GM12891 (cell line): Measurements from ENCODE around the gene CORO2B.

Source experiments
- DNase-seq: peaks from one replicate; pipeline ENCODE4 v3.0.0; 2011; ENCODE audit warnings: low spot score; ENCODE audit not compliant: insufficient read length
- FAIRE-seq: peaks from 2 replicates; lab custom pipeline; 2011; peaks lifted over from hg19 to GRCh38; lab: Jason Lieb, UNC
- PAX5 ChIP-seq: IDR thresholded peaks from 2 replicates; pipeline ENCODE4 v1.6.1; 2011; ENCODE audit warnings: low read length, moderate library complexity, mild to moderate bottlenecking; ENCODE audit not compliant: insufficient read depth, severe bottlenecking
- POLR2A ChIP-seq: IDR thresholded peaks from 2 replicates; pipeline ENCODE4 v1.6.1; 2011; ENCODE audit warnings: low read depth, low read length, control low read depth
- POLR2AphosphoS5 ChIP-seq: IDR thresholded peaks from 2 replicates; pipeline ENCODE4 v1.6.1; 2011; ENCODE audit warnings: low read depth, low read length, control low read depth
- POU2F2 ChIP-seq: IDR thresholded peaks from 2 replicates; pipeline ENCODE4 v1.6.1; 2011; ENCODE audit warnings: low read depth, mild to moderate bottlenecking, control low read depth, low read length, moderate library complexity
- SPI1 ChIP-seq: IDR thresholded peaks from 2 replicates; pipeline ENCODE4 v1.6.1; 2011; ENCODE audit warnings: low read depth, low read length, control low read depth
- TAF1 ChIP-seq: IDR thresholded peaks from 2 replicates; pipeline ENCODE4 v1.6.1; 2011; ENCODE audit warnings: low read depth, low read length, control low read depth

Gene CORO2B

GRCh38 chr15:68542771-68543164, 36.0 kb upstream of the CORO2B start:
- TF ChIP-seq PAX5 (no peak), POU2F2 (no peak), SPI1 (no peak), POLR2AphosphoS5 (no peak), POLR2A (no peak), TAF1 (no peak)
- DNase-seq, result no peak
- no peak for FAIRE-seq

DNA sequence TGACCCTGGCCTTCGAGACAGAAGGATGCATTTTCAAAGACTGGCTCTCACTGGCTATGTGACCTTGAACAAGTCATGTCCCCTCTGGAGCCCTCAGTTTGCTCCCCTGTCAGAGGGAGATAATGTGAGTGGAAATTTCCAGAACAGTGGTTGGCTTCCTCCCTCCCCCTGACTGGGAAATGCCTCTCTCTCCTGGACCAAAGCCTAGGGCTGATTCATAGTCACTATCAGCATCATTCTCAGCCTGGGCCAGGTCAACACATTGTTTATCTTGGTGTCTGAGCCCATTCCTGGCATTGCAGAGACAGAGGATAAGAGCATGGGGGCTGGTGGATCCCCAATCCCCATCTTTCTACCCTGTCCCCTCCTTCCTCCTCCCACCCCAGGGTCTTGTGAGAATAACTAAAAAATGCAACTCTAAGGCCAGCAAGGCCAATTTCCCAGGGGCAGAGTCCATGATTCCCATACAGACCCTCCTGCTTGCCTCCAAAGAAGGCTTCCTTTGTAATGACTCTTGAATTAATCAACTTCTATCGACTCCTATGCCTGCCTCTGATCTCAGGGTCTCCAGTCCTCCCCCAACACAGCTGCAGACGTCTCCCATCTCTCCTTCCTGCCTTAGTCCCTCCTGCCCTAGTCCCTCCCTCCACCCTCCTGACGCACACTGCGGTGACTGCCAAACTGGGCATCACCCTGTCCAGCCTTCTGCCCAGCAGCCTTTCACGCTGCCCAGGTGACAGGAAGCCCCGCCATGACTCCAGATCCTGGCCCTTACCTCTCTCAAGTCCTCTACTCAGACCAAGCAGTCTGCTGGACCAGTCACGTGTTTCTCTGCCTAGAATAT, 35.4 kb upstream of the CORO2B start:
- DNase-seq (no peak), FAIRE-seq (no peak)
- TF ChIP-seq SPI1 (no peak), POLR2A (no peak), TAF1 (no peak), POU2F2 (no peak), PAX5 (no peak), POLR2AphosphoS5 (no peak)

GRCh38 chr15:68546318-68546717, 32.5 kb upstream of the CORO2B start:
- no peak for TF ChIP-seq POLR2A
- no peak for TF ChIP-seq TAF1
- no peak for TF ChIP-seq POU2F2
- TF ChIP-seq POLR2AphosphoS5, result no peak
- no peak for TF ChIP-seq SPI1
- no peak for TF ChIP-seq PAX5
- DNase-seq (no peak), FAIRE-seq (no peak)

DNA sequence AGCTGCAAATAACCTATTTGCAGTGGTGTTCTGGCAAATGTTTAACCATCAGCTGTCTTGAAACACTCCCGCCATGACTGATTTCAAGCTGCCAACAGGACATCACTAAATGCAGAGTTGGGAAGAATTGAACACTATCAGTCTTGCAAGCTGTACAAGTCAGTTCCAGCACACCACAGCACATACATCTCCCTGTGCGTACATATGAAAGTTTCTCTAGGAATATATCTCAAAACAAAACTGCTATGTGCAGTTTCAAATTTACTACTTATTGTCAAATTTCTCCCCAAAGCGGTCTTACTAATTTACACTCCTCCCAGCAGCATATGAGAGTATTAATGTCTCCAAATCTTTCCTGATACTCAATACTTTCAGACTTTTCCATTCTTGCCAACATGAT, 30.4 kb upstream of the CORO2B start:
- TF ChIP-seq POU2F2 (no peak), POLR2A (no peak), SPI1 (no peak), PAX5 (no peak), TAF1 (no peak), POLR2AphosphoS5 (no peak)
- FAIRE-seq (peak; percentile 20), DNase-seq (no peak)

DNA sequence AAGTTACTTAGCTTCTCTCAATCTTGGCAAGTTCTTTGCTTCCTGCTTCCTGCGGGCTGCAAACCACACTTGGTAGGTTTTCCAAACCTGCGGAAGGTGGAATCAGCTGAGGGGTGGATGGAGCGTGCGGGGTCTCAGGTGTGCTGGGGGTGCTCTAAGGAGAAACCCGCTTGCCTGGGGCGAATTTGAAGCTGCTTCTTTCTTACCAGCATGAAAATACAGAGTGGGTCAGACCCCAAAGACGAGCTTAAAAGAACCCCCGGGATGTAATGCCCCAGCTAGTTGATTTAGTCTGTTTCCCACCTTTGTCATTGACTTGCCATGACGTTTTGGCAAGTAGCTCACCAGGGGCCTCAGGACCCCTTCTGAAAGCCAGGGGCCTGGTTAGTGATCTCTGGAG, 28.8 kb upstream of the CORO2B start:
- DNase-seq (no peak), FAIRE-seq (no peak)
- TF ChIP-seq POLR2AphosphoS5, result no peak
- no peak for TF ChIP-seq PAX5
- TF ChIP-seq TAF1, result no peak

DNA sequence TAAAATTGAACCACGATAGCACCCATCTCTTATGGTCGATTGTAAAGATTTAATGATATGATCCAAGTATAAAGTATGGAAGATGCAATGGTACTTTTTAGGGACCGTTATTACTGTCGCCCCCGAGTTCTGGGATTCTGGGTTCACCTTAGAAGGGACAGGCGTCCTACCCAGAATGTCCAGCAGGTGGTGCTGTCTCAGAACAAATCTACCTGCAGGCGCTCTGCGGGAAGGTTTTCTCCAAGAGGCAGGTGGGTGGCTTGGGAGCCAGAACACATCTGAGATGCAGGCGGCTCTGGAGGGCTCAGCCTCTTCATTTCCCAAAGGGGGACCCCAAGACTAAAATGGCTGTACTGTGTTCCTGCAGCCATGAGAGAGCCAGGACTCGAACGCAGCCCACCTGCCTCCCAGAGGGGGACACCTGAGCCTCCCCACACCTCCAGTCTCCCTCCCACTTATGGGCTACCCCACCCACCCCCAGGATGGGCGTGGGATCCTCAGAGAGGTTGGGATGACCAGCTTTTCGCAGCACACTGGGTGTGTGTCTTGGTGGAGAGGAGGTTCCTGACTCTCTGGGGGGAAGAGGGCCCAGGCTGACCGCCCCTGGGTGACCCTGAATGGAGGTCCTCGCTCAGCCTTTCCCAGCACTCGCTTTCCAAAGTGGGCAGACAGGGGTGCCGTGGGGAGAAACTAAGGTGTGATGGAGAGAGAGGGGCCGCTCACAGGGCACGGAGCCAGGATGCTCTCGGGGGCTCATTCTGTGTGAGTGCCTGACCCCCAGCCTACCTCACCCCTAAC, 28.1 kb upstream of the CORO2B start:
- TF ChIP-seq POU2F2 (no peak), PAX5 (no peak), POLR2A (no peak), POLR2AphosphoS5 (no peak), TAF1 (no peak), SPI1 (no peak)
- peak; percentile 59 for FAIRE-seq
- DNase-seq, result peak; percentile 51

DNA sequence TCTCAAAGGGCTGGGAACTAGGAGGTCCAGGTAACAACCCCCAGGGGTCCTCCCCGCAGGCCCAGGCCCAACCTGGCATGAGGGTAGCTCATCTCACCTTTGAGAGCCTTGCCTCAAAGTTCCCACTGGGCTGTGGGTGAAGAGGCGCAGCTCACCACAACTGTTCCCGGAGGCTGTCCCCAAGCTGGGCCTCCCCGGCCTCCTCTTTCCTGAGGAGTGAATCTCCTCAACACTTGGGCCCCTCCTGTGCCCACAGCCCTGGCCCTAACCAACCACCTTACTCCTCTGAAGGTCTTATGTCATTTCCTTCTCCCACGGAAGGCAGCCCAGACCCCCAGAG, 27.5 kb upstream of the CORO2B start:
- FAIRE-seq, result no peak

GRCh38 chr15:68552344-68552743, 26.4 kb upstream of the CORO2B start:
- no peak for FAIRE-seq
- DNase-seq, result no peak
- no peak for TF ChIP-seq POLR2A
- TF ChIP-seq POLR2AphosphoS5, result no peak
- TF ChIP-seq POU2F2, result no peak
- TF ChIP-seq TAF1, result no peak
- no peak for TF ChIP-seq SPI1

More for the DNA sequence above, 27.5 kb upstream of the CORO2B start:
- TF ChIP-seq POU2F2, result no peak
- no peak for TF ChIP-seq POLR2A
- no peak for TF ChIP-seq TAF1
- TF ChIP-seq POLR2AphosphoS5, result no peak
- TF ChIP-seq PAX5, result no peak
- no peak for TF ChIP-seq SPI1
- DNase-seq, result no peak

DNA sequence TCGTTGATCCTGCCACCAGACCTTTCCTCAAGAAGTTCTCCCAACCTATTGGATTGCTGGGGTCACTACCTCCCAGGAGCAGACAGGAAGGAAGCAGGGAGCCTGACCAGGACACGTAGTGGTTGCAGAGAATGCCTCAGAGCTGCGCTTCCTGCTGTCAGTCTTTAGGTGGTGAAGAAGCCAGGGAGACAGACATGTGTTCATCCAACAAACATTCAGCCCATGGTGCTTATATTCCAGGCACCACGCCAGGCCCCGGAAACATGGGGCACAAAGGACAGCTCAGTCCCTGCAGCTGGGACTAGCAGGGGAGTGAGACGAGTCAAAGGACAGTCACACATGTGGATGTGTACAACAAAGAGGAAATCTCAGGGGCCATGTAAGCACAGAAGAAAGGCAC, 26.0 kb upstream of the CORO2B start:
- TF ChIP-seq POLR2AphosphoS5 (no peak), POU2F2 (no peak), TAF1 (no peak), PAX5 (no peak), SPI1 (no peak), POLR2A (no peak)
- FAIRE-seq (no peak), DNase-seq (no peak)

GRCh38 chr15:68553314-68553993, 25.3 kb upstream of the CORO2B start:
- TF ChIP-seq POLR2A, result no peak
- no peak for TF ChIP-seq SPI1
- no peak for FAIRE-seq

More at GRCh38 chr15:68553314-68553993, 25.3 kb upstream of the CORO2B start:
- no peak for DNase-seq
